NCI-H526 (cell line): ENCODE results near the gene RNF14.
A peak's percentile ranks its signal among the peaks of the same experiment; 100 is the strongest.
"Not testable (repeated sequence)": the region's sequence is repeated elsewhere in the genome, so short reads cannot be mapped to it uniquely, and the experiment has no call there.

Source experiments
- DNase-seq, 2 experiments: peaks; one replicate each; lab custom pipeline; 2025; lab: John Stamatoyannopoulos, UW

Gene RNF14

GRCh38 chr5:142015781-142016533 lies 47.1 kb downstream of the RNF14 start:
- no peak for DNase-seq

GRCh38 chr5:142016556-142016955 lies 47.7 kb downstream of the RNF14 start:
- no peak for DNase-seq

DNA sequence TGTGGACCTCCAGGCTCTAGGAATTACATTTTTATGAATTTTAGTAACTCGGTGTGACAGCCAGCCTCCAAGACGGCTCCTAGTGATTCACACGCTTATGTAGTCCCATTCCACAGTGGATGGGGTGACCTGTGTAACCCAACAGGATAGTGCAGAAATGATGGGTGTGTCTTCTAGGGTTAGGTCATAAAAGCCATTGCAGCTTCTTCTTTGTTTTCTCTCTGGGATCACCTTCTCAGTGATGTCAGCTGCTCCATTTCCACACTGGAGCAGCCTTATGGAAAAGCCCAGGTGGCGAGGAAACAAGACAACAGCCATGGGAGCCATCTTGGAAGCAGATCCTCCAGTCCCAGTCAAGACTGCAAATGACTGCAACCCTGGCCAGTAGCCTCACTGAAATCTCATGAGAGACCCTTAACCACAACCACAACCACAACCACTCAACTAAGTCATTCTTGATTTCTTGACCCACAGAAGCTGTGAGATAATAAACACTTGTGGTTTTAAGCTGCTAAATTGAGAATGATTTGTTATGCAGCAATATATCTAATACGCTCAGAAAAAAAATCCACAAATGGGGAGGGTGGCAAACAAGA lies 49.0 kb downstream of the RNF14 start:
- DNase-seq: no peak

DNA sequence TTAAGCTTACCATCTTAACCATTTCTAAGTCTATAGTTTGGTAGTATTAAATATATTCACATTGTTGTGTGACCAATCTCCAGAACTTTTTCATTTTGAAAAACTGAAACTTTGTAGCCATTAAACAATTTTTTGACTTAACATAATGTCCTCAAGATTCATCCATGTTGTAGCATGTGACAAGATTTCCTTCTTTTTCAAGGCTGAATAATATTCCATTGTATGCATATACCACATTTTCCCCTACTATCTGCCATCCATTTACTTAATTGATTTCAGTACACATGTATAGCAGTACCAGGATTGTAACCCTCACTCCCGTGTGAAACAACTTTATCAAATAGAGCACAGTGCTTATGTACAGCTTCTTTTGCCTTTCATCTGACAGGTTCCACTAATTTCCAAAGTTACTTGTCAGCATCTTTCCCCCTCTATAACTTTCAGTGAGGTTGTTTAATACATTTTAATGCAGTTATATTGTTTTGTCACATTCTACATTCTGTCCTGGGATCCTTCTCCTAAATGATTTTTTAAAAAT lies 51.3 kb downstream of the RNF14 start:
- no peak for DNase-seq

- DNase-seq: no peak
Observed at GRCh38 chr5:142023836-142024235, 54.9 kb downstream of the RNF14 start.

GRCh38 chr5:142024771-142025304 lies 55.9 kb downstream of the RNF14 start:
- peak; percentile 79 to 89 for DNase-seq

DNA sequence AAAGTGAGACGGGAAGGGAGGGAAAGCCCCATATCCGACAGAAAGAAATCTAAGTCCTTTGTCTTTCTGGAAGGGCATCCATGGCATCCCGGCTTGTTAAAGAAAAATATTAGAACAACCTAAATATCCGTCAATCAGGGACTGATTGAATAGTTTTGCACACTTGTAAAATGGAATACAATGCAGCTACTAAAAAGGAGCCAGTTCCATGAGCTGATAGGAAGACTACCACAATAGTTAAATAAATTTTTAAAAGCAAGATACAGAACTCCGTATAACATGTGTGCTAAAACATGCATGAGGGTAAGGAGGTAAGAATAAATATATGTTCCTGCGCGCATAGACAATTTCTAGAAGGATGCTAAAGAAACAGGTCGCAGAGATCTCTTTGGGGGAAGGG lies 56.7 kb downstream of the RNF14 start:
- DNase-seq: no peak

- no peak for DNase-seq
Observed at GRCh38 chr5:142032150-142032549, 63.2 kb downstream of the RNF14 start.

- no peak for DNase-seq
Observed at GRCh38 chr5:142032747-142033631, 64.1 kb downstream of the RNF14 start.

DNA sequence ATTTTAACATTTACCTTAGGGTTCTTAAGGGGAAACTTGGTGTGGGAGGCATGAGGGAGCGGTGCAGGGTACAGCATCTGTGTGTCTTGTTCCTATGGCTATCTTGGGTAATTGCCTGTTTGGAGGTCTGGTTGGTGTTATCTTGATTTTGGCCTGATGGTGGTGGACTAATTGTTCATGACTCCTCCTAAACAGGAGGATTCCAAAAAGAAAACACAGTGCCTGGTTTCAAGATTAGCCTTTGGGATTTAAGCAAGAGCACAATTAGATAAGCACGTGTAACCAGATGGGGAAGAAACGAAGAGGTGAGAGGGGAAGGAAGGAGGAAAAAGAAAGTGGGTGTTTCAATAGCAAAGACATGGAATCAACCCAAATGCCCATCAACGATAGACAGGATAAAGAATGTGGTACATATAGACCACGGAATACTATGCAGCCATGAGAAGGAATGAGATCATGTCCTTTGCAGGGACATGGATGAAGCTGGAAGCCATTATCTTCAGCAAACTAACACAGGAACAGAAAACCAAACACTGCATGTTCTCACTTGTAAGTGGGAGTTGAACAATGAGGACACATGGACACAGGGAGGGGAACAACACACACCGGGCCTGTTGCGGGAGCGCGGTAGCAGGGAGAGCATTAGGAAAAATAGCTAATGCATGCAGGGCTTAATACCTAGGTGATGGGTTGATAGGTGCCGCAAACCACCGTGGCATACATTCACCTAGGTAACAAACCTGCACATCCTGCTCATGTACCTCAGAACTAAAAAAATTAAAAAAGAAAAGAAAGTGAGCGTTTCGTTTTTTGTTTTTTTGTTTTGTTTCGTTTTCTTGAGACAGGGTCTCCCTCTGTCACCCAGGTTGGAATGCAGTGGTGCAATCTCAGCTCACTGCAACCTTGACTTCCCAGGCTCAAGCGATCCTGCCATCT lies 65.0 kb downstream of the RNF14 start:
- DNase-seq: not testable (repeated sequence)

DNA sequence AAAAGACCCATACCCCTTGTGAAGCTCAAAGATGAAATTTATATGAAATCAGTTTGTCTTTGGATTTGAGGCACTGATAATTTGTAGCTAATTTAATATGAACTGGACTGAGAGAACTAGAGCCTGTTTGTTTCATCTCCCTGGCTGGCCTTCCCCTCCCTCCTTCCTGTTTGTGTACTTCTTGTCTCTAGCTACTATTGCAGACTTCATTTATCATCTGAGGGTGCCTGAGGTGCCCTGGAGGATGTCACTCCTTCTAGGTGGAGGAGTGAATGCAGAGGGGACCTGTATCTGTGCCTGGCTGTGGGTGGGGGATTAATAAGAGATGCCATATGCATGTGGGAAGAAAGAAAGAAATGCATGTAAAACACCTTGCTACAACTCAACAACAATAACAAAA lies 66.1 kb downstream of the RNF14 start:
- no peak for DNase-seq

DNA sequence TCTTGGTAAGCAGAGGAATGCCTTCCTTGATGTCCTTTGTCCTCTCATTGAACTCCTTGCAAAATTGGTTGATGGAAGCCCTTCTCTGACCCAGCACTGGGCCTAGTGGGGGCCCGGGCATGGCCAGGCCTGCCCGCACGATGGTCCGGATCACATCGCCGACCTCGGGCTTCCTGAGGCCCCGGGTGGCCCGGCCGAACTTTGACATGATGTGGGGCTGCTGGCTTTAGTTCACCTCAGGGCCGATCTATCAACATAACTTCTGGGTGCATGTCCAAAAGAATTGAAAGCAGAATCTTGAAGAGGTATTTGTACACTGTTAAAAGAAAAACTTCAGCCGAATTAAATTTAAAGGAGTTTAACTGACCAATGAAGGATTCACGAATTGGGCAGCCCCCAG lies 68.0 kb downstream of the RNF14 start:
- DNase-seq: no peak

- DNase-seq: not testable (repeated sequence)
Observed at GRCh38 chr5:142037599-142037998, 68.7 kb downstream of the RNF14 start.

GRCh38 chr5:142038735-142039134 lies 69.8 kb downstream of the RNF14 start:
- no peak for DNase-seq
